Ishikawa (cell line): ENCODE measurements around the gene ATRNL1.

Experiments
- CEBPB ChIP-seq: IDR thresholded peaks from 2 replicates; pipeline ENCODE4 v1.6.1; 2012
- CREB1 ChIP-seq: IDR thresholded peaks from 2 replicates; pipeline ENCODE4 v1.6.1; 2012; ENCODE audit warnings: low read depth
- EGR1 ChIP-seq: IDR thresholded peaks from 2 replicates; pipeline ENCODE4 v1.6.1; 2012
- EP300 ChIP-seq: IDR thresholded peaks from 2 replicates; pipeline ENCODE4 v1.6.1; 2012; ENCODE audit warnings: borderline replicate concordance
- FOXM1 ChIP-seq: IDR thresholded peaks from 2 replicates; pipeline ENCODE4 v1.6.1; 2012; ENCODE audit warnings: low read depth, borderline replicate concordance
- NFIC ChIP-seq: IDR thresholded peaks from 2 replicates; pipeline ENCODE4 v1.6.1; 2012
- RAD21 ChIP-seq: IDR thresholded peaks from 2 replicates; pipeline ENCODE4 v1.6.1; 2012; ENCODE audit warnings: low read depth
- TAF1 ChIP-seq: IDR thresholded peaks from 2 replicates; pipeline ENCODE4 v1.6.1; 2012; ENCODE audit warnings: low read depth, mild to moderate bottlenecking
- TCF12 ChIP-seq: IDR thresholded peaks from 2 replicates; pipeline ENCODE4 v1.6.1; 2012; ENCODE audit warnings: low read depth
- TEAD4 ChIP-seq: IDR thresholded peaks from 2 replicates; pipeline ENCODE4 v1.6.1; 2012
- YY1 ChIP-seq: IDR thresholded peaks from 2 replicates; pipeline ENCODE4 v1.6.1; 2012; ENCODE audit warnings: low read depth
- ZBTB7A ChIP-seq: IDR thresholded peaks from 2 replicates; pipeline ENCODE4 v1.6.1; 2012; ENCODE audit warnings: low read depth
- TF ChIP-seq, protein P1 (sequence below): IDR thresholded peaks from 2 replicates; pipeline ENCODE4 v1.6.1; 2012
- TF ChIP-seq, protein P2 (sequence below): IDR thresholded peaks from 2 replicates; pipeline ENCODE4 v1.6.1; 2012
- TF ChIP-seq, protein P3 (sequence below): IDR thresholded peaks from 2 replicates; pipeline ENCODE4 v1.6.1; 2012; ENCODE audit warnings: low read depth, mild to moderate bottlenecking

ATRNL1 gene

GRCh38 chr10:115402699-115403098 is 309.5 kb downstream of the ATRNL1 start:
- no peak for TF ChIP-seq TAF1
- TF ChIP-seq NFIC: no peak
- TF ChIP-seq, protein P1, sequence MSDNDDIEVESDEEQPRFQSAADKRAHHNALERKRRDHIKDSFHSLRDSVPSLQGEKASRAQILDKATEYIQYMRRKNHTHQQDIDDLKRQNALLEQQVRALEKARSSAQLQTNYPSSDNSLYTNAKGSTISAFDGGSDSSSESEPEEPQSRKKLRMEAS: no peak
- no peak for TF ChIP-seq CREB1
- TF ChIP-seq EP300: no peak
- TF ChIP-seq EGR1: no peak
- no peak for TF ChIP-seq FOXM1
- no peak for TF ChIP-seq RAD21

GRCh38 chr10:115409347-115409746 is 316.2 kb downstream of the ATRNL1 start:
- TF ChIP-seq TCF12: no peak
- TF ChIP-seq EP300: no peak
- TF ChIP-seq, protein P1: no peak
- no peak for TF ChIP-seq FOXM1
- TF ChIP-seq ZBTB7A: no peak
- no peak for TF ChIP-seq CREB1
- TF ChIP-seq RAD21: no peak
- TF ChIP-seq TEAD4: no peak
- no peak for TF ChIP-seq TAF1
- TF ChIP-seq NFIC: no peak
- TF ChIP-seq, protein P2, sequence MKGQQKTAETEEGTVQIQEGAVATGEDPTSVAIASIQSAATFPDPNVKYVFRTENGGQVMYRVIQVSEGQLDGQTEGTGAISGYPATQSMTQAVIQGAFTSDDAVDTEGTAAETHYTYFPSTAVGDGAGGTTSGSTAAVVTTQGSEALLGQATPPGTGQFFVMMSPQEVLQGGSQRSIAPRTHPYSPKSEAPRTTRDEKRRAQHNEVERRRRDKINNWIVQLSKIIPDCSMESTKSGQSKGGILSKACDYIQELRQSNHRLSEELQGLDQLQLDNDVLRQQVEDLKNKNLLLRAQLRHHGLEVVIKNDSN: no peak
- TF ChIP-seq, protein P3, sequence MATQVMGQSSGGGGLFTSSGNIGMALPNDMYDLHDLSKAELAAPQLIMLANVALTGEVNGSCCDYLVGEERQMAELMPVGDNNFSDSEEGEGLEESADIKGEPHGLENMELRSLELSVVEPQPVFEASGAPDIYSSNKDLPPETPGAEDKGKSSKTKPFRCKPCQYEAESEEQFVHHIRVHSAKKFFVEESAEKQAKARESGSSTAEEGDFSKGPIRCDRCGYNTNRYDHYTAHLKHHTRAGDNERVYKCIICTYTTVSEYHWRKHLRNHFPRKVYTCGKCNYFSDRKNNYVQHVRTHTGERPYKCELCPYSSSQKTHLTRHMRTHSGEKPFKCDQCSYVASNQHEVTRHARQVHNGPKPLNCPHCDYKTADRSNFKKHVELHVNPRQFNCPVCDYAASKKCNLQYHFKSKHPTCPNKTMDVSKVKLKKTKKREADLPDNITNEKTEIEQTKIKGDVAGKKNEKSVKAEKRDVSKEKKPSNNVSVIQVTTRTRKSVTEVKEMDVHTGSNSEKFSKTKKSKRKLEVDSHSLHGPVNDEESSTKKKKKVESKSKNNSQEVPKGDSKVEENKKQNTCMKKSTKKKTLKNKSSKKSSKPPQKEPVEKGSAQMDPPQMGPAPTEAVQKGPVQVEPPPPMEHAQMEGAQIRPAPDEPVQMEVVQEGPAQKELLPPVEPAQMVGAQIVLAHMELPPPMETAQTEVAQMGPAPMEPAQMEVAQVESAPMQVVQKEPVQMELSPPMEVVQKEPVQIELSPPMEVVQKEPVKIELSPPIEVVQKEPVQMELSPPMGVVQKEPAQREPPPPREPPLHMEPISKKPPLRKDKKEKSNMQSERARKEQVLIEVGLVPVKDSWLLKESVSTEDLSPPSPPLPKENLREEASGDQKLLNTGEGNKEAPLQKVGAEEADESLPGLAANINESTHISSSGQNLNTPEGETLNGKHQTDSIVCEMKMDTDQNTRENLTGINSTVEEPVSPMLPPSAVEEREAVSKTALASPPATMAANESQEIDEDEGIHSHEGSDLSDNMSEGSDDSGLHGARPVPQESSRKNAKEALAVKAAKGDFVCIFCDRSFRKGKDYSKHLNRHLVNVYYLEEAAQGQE: no peak
- no peak for TF ChIP-seq CEBPB

GRCh38 chr10:115417585-115418265 is 324.6 kb downstream of the ATRNL1 start:
- TF ChIP-seq RAD21: peak; percentile 91
- TF ChIP-seq TAF1: no peak

DNA sequence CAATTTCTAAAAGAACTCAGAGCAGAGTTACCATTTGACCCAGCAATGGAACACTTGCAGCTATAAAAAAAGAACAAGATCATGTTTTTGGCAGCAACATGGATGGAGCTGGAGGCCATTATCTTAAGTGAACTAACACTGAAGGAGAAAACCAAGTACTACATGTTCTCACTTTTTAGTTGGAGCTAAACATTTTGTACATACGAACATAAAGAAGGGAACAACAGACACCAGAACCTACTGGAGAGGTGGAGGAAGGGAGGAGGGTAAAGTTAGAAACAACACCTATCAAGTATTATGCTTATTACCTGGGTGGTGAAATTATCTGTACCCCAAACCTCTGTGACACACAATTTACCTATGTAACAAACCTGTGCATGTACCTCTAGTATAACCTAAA is 329.5 kb downstream of the ATRNL1 start:
- TF ChIP-seq CREB1: no peak
- TF ChIP-seq, protein P1: no peak

- TF ChIP-seq TAF1 (no peak), RAD21 (no peak), NFIC (no peak), CREB1 (no peak), ZBTB7A (no peak)
- TF ChIP-seq, protein P3: no peak
These were observed 334.4 kb downstream of the ATRNL1 start for GRCh38 chr10:115427611-115428010.

- TF ChIP-seq YY1 (no peak), RAD21 (peak; percentile 60), CEBPB (no peak), ZBTB7A (no peak), EGR1 (no peak)
- TF ChIP-seq, protein P3: no peak
- TF ChIP-seq, protein P1: no peak
These were observed 339.1 kb downstream of the ATRNL1 start for GRCh38 chr10:115432188-115432819.
